ENCODE data around the gene RABGAP1L. TPM values are rescaled to one million over a fixed set of nuclear protein-coding genes. Genes with fewer than 3 reads are reported as not detected.

RABGAP1L gene
- total RNA-seq, 2 donors from 2014 or later: 37.9 to 59.8 TPM

- Histone ChIP-seq H3K36me3 (no peaks in the 10 kb centered on the region), H3K27ac (no peak overlapping the region), H3K9me3 (peaks cover under 1% of the 10 kb centered on the region), H3K4me3 (no peak overlapping the region), H3K4me1 (ENCODE audit: control insufficient read depth in 1 of 2, low read depth in 2 of 2) (no peaks in the 10 kb centered on the region), H3K27me3 (replicated peaks; ENCODE audit: insufficient read depth) (no peaks in the 10 kb centered on the region)
- TF ChIP-seq, protein P1, sequence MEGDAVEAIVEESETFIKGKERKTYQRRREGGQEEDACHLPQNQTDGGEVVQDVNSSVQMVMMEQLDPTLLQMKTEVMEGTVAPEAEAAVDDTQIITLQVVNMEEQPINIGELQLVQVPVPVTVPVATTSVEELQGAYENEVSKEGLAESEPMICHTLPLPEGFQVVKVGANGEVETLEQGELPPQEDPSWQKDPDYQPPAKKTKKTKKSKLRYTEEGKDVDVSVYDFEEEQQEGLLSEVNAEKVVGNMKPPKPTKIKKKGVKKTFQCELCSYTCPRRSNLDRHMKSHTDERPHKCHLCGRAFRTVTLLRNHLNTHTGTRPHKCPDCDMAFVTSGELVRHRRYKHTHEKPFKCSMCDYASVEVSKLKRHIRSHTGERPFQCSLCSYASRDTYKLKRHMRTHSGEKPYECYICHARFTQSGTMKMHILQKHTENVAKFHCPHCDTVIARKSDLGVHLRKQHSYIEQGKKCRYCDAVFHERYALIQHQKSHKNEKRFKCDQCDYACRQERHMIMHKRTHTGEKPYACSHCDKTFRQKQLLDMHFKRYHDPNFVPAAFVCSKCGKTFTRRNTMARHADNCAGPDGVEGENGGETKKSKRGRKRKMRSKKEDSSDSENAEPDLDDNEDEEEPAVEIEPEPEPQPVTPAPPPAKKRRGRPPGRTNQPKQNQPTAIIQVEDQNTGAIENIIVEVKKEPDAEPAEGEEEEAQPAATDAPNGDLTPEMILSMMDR (IDR thresholded peaks at IDR 0.05): no peak
- ATAC-seq (ENCODE audit: insufficient number of reproducible peaks, low FRiP score, low read depth): no peak
- no peak for DNase-seq (ENCODE audit: low spot score)
Observed at GRCh38 chr1:174198202-174198601, 38.9 kb downstream of the RABGAP1L start.

DNA sequence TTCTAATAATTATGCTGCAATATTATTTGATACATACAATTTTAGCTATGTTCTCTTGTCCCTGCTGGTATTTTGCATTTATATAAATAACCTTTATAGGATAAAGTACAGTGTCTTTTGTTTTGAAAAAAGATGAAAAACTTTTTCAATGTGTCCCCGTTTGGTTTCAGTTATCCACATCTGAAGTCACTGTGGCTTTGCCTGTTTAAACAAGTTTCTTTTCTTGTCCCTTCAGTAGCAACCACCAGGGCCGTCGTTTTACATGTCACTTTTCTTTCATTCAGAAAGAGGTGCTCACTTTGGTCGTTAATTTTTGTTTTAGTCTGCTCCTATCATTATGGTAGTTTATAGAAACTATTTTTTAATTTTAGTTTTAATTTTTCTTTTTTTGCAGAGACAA is 41.4 kb downstream of the RABGAP1L start:
- Histone ChIP-seq H3K9me3 (peaks cover 3% of the 10 kb centered on the region), H3K4me3 (no peak overlapping the region), H3K27ac (no peak overlapping the region), H3K36me3 (no peaks in the 10 kb centered on the region), H3K4me1 (ENCODE audit: control insufficient read depth in 1 of 2, low read depth in 2 of 2) (no peaks in the 10 kb centered on the region), H3K27me3 (replicated peaks; ENCODE audit: insufficient read depth) (no peaks in the 10 kb centered on the region)
- ATAC-seq (ENCODE audit: insufficient number of reproducible peaks, low FRiP score, low read depth) (no peak), DNase-seq (ENCODE audit: low spot score) (no peak)
- TF ChIP-seq, protein P1 (IDR thresholded peaks at IDR 0.05): no peak

GRCh38 chr1:174204697-174205308 is 45.5 kb downstream of the RABGAP1L start:
- Histone ChIP-seq H3K36me3 (no peaks in the 10 kb centered on the region), H3K27ac (no peak overlapping the region), H3K9me3 (peaks cover 3% of the 10 kb centered on the region), H3K4me3 (no peak overlapping the region), H3K4me1 (ENCODE audit: control insufficient read depth in 1 of 2, low read depth in 2 of 2) (no peaks in the 10 kb centered on the region), H3K27me3 (replicated peaks; ENCODE audit: insufficient read depth) (no peaks in the 10 kb centered on the region)
- TF ChIP-seq, protein P1 (IDR thresholded peaks at IDR 0.05): no peak
- DNase-seq (ENCODE audit: low spot score) (no peak), ATAC-seq (ENCODE audit: insufficient number of reproducible peaks, low FRiP score, low read depth) (no peak)

GRCh38 chr1:174206148-174206836 is 47.0 kb downstream of the RABGAP1L start:
- Histone ChIP-seq H3K4me1 (ENCODE audit: control insufficient read depth in 1 of 2, low read depth in 2 of 2) (no peaks in the 10 kb centered on the region), H3K27ac (no peak overlapping the region), H3K4me3 (no peak overlapping the region), H3K27me3 (replicated peaks; ENCODE audit: insufficient read depth) (no peaks in the 10 kb centered on the region), H3K9me3 (peaks cover 3% of the 10 kb centered on the region), H3K36me3 (no peaks in the 10 kb centered on the region)
- no peak for DNase-seq (ENCODE audit: low spot score)
- TF ChIP-seq, protein P1 (IDR thresholded peaks at IDR 0.05): no peak
- no peak for ATAC-seq (ENCODE audit: insufficient number of reproducible peaks, low FRiP score, low read depth)

GRCh38 chr1:174209347-174210187 is 50.2 kb downstream of the RABGAP1L start:
- Histone ChIP-seq H3K9me3 (no peaks in the 10 kb centered on the region), H3K36me3 (no peaks in the 10 kb centered on the region), H3K27ac (no peak overlapping the region), H3K27me3 (replicated peaks; ENCODE audit: insufficient read depth) (no peaks in the 10 kb centered on the region), H3K4me3 (no peak overlapping the region), H3K4me1 (ENCODE audit: control insufficient read depth in 1 of 2, low read depth in 2 of 2) (no peaks in the 10 kb centered on the region)
- DNase-seq (ENCODE audit: low spot score) (no peak), ATAC-seq (ENCODE audit: insufficient number of reproducible peaks, low FRiP score, low read depth) (no peak)
- TF ChIP-seq, protein P1 (IDR thresholded peaks at IDR 0.05): no peak

Measured in thoracic aorta (tissue), 2 donors.